ENCODE results near the gene MMP1. TPM values are rescaled to one million over a fixed set of nuclear protein-coding genes. Genes with fewer than 3 reads are reported as not detected.

Gene MMP1
- total and polyA plus RNA-seq, 11 donors = 0.14 to 2.5 (median 0.46) TPM; not detected in 6

GRCh38 chr11:102762361-102762767 lies 35.6 kb downstream of the MMP1 start:
- WGBS, 4 donors = 61 to 78% (median 65%) methylated on average over 2 of the region's 2 CpGs

GRCh38 chr11:102761646-102762238 lies 36.2 kb downstream of the MMP1 start:
- ATAC-seq = no peak
- H3K27ac ChIP-seq = no peak overlapping the region
- H3K27me3 ChIP-seq = peaks cover 0 to 30% (median 0%) of the 10 kb centered on the region in 9 donors
- H3K36me3 ChIP-seq = no peaks in the 10 kb centered on the region
- H3K9me3 ChIP-seq = no peaks in the 10 kb centered on the region
- H3K4me1 ChIP-seq = peaks cover 0 to 29% (median 0%) of the 10 kb centered on the region in 12 donors
- intact Hi-C loops (cut with DNase I) = no loop called here
- no peak for DNase-seq
- WGBS, 4 donors = 48 to 61% (median 53%) methylated on average over 4 of the region's 4 CpGs
- TF ChIP-seq POLR2A (IDR thresholded peaks at IDR 0.05) (no peak), CTCF (IDR thresholded peaks at IDR 0.05) (no peak)
- no peak overlapping the region for H3K4me3 ChIP-seq

More at GRCh38 chr11:102762361-102762767, 35.6 kb downstream of the MMP1 start:
- Histone ChIP-seq H3K9me3 (no peaks in the 10 kb centered on the region), H3K27me3 (peaks cover 0 to 34% (median 0%) of the 10 kb centered on the region in 9 donors), H3K4me3 (no peak overlapping the region), H3K27ac (no peak overlapping the region), H3K4me1 (peaks cover 0 to 29% (median 0%) of the 10 kb centered on the region in 12 donors), H3K36me3 (no peaks in the 10 kb centered on the region)
- intact Hi-C loops (cut with DNase I) = no loop called here
- ATAC-seq = no peak
- TF ChIP-seq CTCF (IDR thresholded peaks at IDR 0.05) = no peak
- TF ChIP-seq POLR2A (IDR thresholded peaks at IDR 0.05) = no peak
- DNase-seq = no peak

- intact Hi-C loops (cut with DNase I) = no loop called here
- no peak overlapping the region for H3K27ac ChIP-seq
- ATAC-seq = peak; percentile 37 to 84 (median 67)
- no peaks in the 10 kb centered on the region for H3K9me3 ChIP-seq
- no peaks in the 10 kb centered on the region for H3K36me3 ChIP-seq
- H3K4me3 ChIP-seq = no peak overlapping the region
- peaks cover 0 to 32% (median 0%) of the 10 kb centered on the region in 9 donors for H3K27me3 ChIP-seq
- no peak for DNase-seq
- peaks cover 0 to 29% (median 0%) of the 10 kb centered on the region in 12 donors for H3K4me1 ChIP-seq
- 33 to 48% (median 36%) methylated on average over 4 of the region's 4 CpGs for WGBS, 4 donors
- no peak for TF ChIP-seq CTCF (IDR thresholded peaks at IDR 0.05)
- no peak for TF ChIP-seq POLR2A (IDR thresholded peaks at IDR 0.05)
Measured at GRCh38 chr11:102760344-102761035, 37.5 kb downstream of the MMP1 start.

- ATAC-seq (peak in 1 of 4 donors; percentile 30), DNase-seq (no peak)
- intact Hi-C loops (cut with DNase I) = no loop called here
- H3K27ac ChIP-seq = no peak overlapping the region
- H3K4me3 ChIP-seq = no peak overlapping the region
- TF ChIP-seq CTCF (IDR thresholded peaks at IDR 0.05) (no peak), POLR2A (IDR thresholded peaks at IDR 0.05) (no peak)
- H3K27me3 ChIP-seq = peaks cover 0 to 35% (median 0%) of the 10 kb centered on the region in 9 donors
- WGBS, 4 donors = 50 to 65% (median 55%) methylated on average over 2 of the region's 2 CpGs
- H3K9me3 ChIP-seq = no peaks in the 10 kb centered on the region
- H3K4me1 ChIP-seq = peaks cover 0 to 29% (median 0%) of the 10 kb centered on the region in 12 donors
- no peaks in the 10 kb centered on the region for H3K36me3 ChIP-seq
Measured at GRCh38 chr11:102757823-102758549, 40.0 kb downstream of the MMP1 start.
